ENCODE data around the gene CHSY3.

The CHSY3 gene

GRCh38 chr5:129904102-129904666 lies at the start of gene CHSY3:
Gene CHSY3, plus strand, starts transcription at chr5:129904465.
- peak; percentile 79 for DNase-seq

GRCh38 chr5:129856325-129856724 lies 47.9 kb upstream of the CHSY3 start:
- no peak for DNase-seq

- DNase-seq: no peak
These were observed 47.1 kb upstream of the CHSY3 start for GRCh38 chr5:129857116-129857515.

- no peak for DNase-seq
These were observed 46.1 kb upstream of the CHSY3 start for GRCh38 chr5:129858131-129858675.

DNA sequence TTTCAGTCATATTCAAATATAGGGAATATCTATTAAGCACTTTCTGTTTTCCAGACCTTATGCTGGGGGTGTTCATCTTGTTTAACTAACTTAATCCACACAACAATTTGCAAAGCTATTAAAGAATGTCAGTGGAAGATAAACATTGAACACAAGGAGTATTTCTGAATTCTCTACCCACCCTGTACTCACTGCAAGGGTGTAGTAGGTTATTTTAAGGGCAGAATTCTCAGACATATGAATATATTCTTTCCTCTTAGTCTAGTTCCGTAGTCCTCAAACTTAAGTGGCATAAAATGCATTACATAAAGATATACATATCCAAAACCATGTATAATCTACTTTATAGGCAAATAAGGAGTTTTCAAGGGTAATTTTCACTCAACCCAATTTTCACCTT lies 19.9 kb upstream of the CHSY3 start:
- no peak for DNase-seq

GRCh38 chr5:129899454-129899853 lies 4.8 kb upstream of the CHSY3 start:
- no peak for DNase-seq

DNA sequence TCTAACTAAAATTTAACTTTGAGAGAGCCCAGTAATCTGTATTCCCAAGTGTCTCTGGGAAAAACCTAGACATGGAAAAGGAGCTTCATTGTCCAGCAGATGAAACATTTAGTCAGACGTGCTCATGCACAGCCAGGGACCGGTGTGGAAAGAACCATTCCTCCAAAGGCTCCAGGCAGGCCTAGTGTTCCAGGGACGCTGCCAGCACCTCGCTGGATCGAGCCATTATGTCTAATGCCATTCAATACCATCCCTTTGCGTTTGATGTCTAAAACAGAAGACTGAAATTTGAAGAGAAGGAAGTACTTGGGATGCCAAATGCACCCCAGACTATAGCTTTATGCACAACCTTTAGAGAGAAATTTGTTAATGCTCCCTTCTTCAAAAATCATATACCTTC lies 1.4 kb upstream of the CHSY3 start:
- DNase-seq: no peak

- no peak for DNase-seq
These were observed 681 bp upstream of the CHSY3 start for GRCh38 chr5:129903466-129904101.

GRCh38 chr5:129904667-129905472 lies 605 bp downstream of the CHSY3 start:
- no peak for DNase-seq

DNA sequence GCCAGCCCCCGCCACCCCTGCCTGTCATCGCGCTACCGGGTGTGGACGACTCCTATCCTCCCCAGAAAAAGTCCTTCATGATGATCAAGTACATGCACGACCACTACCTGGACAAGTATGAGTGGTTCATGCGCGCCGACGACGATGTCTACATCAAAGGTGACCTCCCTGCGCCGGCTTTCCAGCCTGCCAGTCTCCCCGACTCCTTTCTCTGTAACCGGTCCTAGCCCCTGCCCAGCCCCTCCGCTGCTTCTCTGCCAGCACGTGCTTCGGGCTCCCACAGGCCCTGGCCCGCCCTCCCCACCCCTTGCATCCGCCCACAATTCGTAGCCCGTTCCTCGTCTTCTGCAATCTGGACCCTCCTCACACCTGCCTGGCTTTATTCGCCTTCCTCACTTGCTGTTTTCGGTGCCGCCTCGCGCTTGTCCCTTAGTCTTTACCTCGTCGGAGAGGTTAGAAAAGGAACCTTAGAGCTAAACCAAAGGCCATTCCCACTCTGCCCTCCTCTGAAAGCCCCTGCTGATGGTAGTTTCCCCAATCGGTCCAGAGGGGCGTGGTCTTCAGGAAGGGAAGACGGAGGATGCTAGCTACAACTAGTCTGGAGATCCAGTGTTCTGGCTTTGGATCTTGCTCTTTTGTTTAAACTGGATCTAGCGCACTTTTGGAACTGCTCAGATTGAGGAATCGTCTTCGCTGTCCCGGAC lies 1.4 kb downstream of the CHSY3 start:
- DNase-seq: no peak

- peak; percentile 19 for DNase-seq
These were observed 2.1 kb downstream of the CHSY3 start for GRCh38 chr5:129906177-129906887.

GRCh38 chr5:129909225-129909624 lies 5.0 kb downstream of the CHSY3 start:
- no peak for DNase-seq

- DNase-seq: no peak
These were observed 8.5 kb downstream of the CHSY3 start for GRCh38 chr5:129912601-129913255.

DNA sequence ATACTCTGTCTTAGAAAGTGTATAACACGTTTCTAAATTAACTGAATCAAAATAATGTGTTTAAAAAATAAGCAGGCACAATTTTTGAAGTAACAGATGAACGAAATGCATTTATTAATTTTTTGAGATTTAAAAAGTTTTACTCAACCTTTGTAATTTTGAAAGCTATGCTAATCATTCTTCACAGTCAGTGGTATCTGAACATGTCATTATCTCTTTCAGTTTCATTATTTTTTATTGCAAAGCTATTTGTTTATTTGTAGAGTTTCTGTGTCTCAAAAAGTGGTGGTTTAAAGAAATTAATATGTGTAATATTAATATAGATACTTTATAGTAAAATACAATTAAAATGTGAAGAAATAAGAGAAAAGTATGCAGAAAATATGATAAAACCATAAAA lies 11.2 kb downstream of the CHSY3 start:
- DNase-seq: no peak

DNA sequence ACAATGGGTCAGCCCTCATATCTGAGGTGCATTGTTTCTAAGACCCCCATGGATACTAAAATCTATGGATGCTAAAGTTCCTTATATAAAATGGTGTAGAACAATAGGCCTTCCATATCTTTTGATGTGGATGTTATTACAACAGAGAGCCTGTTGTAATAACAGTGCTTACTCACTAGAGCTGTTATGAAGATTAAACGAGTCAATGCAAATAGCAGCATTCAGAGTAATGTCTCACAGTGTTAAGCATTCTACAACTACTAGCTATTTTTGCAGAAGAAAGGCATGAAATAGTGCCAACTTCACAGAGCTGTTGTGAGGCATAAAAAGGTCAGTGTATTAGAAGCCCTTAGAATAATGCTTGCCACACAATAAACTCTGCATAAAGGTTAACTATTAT lies 13.0 kb downstream of the CHSY3 start:
- DNase-seq: no peak

DNA sequence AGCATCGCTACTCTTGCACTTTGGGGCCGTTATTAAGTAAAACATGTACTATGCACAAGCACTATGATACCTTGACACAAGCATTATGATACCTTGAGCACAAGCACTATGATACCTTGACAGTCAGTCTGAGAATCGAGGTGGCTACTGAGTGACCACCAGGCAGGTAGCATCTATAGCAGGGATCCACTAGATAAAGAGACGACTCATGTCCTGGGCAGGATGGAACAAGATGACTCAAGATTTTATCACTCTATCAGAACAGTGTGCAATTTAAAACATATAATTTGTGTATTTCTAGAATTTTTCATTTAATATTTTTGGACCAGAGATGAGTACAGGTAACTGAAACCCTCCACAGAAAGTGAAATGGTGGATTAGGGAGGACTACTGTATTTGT lies 16.9 kb downstream of the CHSY3 start:
- no peak for DNase-seq

DNA sequence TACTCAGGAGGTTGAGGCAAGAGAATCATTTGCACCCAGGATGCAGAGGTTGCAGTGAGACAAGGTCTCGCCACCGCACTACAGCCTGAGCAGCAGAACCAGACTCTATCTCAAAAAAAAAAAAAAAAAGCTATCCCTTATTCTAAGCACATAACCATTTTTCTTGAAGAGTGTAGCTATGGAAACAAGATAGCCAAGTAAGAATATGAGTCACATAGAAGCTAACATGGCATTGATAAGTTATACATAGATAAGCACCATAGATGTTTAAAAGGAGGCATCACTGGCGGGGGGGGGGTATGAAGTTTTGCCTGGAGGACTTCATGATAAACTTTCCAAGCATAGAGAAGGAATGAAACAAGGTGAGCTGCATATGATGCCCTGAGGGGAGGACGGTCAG lies 26.0 kb downstream of the CHSY3 start:
- DNase-seq: no peak

DNA sequence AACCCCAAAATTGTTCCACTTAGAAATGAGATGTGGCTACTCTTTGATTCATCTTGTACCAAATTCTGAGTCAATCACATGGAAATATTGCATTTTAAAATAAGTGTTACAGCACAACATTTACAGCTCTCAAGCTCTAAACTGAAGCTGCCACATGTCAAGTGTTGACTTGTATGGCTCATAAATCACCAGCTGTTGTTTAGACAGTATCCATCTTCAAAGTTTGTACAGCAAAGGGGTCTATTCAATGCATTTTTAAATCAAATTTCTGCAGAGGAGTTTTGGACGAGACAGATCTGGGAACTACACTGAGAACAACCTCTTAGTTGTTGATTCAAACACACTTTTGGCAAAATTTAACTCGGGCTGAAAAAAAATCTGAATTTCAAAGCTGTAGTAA lies 31.4 kb downstream of the CHSY3 start:
- no peak for DNase-seq

DNA sequence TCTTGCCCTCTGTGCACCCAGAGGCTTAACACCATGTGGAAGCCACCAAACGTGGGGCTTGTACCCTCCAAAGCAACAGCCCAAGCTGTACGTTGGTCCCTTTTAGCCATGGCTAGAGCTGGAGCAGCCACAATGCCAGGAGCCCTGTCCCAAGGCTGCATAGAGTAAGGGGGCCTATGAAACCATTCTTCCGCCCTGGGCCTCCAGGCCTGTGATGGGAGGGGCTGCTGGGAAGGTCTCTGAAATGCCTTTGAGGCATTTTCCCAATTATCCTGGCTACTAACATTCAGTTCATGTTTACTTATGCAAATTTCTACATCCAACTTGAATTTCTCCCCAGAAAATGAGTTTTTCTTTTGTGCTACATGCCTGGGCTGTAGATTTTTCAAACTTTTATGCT lies 33.8 kb downstream of the CHSY3 start:
- DNase-seq: no peak

GRCh38 chr5:129943936-129944335 lies 39.7 kb downstream of the CHSY3 start:
- no peak for DNase-seq

DNA sequence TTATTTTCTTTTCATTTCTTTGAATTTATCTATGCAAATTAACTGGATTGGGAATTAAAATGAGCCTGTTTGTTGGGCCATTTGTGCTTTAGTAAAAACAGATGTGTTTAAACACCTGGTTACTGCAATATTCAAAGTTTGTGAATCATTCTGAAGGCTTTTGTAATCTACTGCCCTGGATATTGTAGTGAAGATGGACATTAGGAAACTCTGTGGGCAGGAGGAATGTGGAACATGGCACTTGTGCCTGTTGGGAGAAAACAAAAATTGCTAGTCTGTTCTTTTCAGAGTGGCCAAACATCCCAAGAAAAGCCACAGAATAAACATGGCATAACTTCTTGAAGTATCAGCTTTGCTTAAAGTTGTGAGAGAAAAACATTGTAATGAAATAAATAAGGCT lies 40.8 kb downstream of the CHSY3 start:
- DNase-seq: no peak

- DNase-seq: no peak
These were observed 41.6 kb downstream of the CHSY3 start for GRCh38 chr5:129945774-129946270.

Data from midbrain (tissue), 1 donor.